NCI-H1417 (cell line): ENCODE data around the gene SBF2.

Source experiments
- DNase-seq, 3 experiments: peaks; one replicate each; lab custom pipeline; 2025; lab: John Stamatoyannopoulos, UW

Gene SBF2

DNA sequence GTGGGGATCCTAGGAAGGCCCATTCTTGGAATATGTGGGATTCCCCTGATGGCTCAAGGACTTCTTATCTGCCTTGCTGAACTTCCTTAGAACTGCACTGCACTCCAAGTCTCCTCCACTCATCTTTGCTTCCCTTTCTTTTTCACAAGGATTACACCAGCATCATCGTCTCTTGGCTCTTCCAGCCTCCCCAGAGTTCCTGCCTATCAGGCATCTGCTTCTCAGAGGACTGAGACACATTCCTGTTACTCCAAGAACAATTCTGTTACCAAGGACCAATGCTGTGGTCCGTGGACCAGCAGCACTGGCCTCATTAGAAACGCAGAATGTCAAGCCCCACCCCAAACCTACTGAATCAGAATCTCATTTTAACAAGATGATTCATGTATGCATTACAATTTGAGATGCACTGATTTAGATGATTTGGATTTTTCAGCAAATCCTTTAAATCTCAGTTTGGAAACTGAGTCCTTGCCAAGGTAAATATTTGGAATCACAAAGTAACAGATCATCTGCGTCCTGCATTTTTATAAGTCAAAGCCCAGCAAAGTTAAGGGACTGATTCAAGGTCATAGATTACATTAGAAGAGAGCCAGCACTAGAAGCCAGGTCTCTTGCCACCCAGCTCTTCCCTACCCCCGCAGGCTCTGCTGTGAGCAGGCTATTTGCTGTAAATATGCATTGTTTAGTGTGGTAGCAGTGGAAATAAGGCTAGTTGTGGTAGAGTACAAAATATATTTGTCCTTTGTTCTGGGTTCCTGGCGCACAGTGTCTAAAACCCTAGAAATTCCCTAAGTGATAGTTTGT, 519.2 kb downstream of the SBF2 start:
- DNase-seq, result no peak

DNA sequence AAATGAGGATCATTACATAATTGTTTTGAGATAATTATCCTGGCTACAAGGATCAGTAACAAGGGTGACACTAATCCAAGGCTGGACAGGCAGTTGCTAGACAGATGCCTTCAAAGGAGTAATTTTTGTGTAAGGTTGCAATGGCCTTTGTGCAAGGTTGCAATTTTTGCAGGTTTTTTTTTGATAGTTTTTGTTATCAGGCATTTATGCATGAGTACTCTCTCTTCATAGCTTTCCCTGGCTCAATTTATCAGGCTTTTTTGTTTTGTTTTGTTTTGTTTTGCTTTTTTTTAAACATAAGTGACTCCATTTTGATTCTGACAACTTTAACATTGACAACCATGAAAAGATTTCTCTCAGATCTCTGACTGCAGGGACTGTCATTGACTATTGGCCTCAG, 519.9 kb downstream of the SBF2 start:
- no peak for DNase-seq

DNA sequence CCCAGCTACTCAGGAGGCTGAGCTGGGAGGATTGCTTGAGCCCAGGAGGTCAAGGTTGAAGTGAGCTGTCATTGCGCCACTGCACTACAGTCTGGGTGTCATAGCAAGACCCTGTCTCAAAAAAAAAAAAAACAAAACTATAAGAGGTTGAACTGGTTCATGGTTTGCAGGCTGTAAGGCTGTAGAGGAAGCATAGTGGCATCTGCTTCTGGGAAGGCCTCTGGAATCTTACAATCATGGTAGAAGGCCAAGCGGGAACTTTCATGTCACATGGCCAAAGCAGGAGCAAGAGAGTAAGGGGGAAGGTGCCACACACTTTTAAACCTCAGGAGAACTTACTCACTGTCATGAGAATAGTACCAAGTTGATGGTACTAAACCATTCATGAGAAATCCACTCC, 520.5 kb downstream of the SBF2 start:
- no peak for DNase-seq

DNA sequence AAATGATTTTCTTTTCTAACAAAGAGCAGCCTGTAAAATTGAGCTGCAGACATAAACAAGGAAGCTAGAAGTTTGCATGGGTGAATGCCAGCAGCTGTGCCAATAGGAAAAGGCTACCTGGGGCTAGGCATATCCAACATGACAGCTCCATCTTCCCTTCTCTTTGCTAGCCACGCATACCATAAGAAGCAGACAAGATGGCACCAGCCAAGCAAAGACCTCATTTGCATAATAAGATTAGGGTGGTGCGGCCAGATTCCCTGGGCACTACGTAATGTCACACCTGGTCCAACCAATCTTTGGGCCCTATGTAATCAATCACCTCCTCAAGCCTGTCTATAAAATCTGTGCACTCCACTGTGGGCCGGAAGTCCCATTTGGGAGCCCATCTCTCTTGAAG, 521.8 kb downstream of the SBF2 start:
- DNase-seq, result no peak

DNA sequence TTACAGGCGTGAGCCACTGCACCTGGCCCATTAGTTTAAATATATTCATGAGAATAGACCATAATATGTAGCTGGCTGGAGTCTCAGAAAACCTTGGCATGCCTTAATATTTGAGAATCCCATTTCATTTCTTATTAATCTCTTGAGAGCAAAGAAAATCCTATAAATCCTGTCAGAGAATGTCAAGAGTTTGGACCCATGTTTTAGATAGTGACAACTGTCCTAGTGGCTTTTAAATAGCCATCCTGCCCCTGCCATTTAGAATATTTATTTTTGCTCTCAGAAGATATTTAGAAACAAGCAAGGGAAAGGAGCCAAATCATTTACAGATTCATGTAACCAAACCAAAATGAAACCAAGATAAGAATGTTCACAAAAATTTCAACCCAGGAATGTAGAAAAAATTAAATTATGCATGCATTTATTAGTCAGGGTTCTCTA, 522.9 kb downstream of the SBF2 start:
- no peak for DNase-seq

DNA sequence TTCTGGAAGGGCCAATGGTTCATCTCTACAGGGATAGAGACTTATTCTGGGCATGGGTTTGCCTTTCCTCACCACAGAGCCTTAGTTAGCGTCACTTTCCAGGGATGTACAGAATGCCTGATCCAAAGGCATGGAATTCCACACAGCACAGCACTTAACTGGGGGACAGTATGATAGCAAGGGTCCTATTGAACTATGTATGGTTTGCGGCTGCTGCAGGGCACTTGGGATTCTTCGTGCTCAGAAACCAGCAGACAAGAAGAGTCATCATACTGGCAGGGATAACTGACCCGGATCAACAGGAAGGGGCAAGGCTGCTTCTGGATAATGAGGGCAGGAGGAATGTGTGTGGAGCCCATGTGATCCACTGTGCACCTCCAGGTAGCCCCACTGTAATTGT, 524.4 kb downstream of the SBF2 start:
- no peak for DNase-seq

DNA sequence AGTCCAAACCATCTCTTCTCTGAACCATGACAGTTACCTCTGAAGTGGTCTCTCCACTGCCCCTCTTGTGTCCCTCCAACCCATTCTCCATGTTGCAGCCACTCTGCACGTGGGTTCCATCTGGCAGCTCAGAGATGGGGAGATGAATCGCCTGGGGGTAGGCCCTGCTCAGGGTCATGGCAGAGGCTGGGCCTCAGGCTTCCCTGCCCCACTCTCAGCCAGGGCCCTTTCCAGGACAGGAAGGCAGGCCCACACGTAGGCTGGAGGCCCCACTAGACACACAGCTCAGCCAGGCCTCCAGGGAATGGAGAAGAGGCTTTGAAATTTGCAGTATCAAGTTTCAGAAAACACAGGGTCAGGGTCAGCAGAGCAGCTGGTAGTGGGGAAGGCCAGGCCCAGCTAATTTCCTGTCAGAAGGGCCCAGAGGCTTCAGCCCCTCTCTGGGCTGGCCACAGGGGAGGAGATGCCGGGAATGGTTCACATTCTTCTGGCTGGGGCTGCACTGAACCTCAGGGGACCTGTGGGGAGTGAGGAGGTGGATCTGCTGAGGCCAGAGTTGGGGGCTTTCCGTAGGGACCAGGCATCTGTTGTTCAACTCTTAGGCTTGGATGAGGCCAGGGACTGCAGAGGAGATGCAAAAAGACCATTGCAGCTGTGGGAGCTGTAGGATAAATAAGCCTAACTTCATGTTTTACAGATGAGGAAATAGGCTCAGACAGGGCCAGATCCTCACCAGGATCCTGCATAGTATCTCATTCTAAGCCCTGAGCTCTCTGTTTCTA, 528.5 kb downstream of the SBF2 start:
- peak in 1 of 3 experiments; percentile 24 for DNase-seq

DNA sequence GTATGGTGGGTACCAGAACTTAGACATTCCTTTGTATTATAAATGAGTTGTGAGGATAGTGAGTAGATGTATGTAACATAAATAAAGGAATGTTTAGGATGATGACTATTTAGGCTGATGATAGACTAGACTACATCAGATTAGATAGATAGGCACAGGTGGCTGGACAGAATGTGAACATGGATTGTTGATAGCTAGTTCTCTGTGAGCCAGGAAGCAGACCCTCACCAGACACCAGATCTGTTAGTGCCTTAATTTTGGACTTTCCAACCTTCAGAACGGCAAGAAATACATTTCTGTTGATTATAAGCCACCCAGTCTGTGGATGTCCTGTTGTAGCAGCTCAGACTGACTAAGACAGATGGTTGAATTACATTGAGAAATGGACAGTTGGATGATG, 530.7 kb downstream of the SBF2 start:
- DNase-seq, result no peak

DNA sequence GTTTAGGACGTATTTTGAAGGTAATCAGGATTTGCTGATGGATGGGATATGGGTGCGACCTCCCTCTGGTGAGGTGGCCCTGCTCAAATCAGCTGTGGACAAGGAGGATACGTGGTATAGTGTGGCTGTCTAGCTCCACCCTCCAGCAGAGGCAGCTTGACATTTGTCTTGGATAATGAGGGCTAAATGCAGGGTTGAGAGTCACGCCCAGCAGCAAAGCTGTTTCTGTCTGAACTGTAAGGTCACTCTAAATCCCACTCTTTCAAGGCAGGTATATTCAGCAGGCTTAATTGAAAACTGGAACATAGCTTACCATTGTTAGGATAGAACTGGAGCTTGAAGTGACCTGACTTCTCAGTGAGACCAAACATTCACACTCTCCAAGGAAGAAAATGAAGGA, 531.5 kb downstream of the SBF2 start:
- DNase-seq, result peak in 2 of 3 experiments; percentile 8 to 14

DNA sequence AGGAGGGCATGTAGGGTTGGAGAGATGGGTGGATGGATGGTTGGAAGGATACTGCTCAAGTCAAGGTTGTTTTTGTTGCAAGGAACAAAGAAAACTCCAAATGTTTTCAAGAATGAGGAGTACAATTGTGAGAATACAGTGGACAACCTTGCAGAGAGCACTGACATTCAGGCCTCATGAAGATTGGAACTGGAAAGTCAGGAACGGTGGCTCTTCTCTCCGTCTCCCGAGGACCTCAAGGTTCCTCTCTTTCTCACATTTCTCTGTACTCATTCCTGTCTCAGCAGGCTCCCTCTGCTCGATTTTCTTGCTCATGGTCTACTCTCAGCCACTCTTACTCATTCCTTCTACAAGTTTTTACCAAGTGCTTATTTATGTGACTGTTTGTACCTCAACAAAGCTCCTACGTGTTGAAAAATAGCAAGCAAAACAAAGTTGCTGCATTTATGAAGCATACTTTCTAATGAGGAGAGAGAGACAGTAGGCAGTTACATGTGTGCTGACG, 532.5 kb downstream of the SBF2 start:
- no peak for DNase-seq

DNA sequence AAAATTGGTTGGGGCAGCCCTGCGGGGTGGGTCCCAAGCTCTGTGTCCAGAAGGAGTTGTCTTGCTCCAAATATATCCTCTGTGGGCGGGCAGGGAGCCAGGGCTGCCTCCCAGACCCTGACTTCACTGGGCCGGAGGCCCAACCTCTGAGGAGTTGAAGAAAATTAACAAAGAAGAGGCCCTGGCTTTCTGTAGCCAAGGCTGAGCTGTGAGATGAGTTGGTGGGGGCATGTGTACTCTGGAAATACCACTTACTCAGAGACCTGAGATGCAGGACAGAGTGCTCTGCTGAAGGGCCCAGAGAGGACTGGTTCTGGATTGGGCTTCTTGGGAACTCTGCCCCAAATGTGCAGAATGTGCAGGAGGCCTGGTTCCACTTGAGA, 533.8 kb downstream of the SBF2 start:
- DNase-seq, result no peak

DNA sequence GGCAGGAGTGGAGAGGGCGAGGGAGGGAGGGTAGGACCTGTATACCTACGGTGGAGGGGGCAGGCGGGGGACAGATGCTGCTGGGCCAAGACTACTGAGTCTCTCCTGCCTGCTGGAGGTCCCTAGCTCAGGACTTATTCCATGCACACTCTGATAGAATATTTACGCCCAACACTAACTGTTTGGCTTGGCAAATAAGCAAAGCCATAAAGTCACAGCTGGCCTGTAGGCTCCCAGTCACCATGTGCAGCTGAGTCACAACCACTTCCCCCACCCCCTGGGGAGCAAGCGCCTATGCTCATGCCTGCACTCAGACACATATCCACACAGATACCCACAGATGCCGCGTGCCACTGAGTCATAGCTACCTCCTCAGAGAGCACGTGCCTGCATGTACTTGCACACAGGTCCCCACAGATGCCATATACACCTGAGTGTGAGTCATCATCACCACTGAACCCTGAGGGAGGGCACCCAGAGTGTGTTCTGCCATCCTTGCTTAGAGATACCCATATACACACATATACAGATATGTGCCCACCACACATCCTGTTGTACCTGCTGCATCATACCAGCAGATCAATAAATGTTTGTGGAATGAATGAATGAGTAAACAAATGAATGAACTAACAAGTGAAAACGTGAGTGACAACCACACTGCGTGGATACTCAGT, 534.4 kb downstream of the SBF2 start:
- DNase-seq, result peak in 2 of 3 experiments; percentile 84 to 85

DNA sequence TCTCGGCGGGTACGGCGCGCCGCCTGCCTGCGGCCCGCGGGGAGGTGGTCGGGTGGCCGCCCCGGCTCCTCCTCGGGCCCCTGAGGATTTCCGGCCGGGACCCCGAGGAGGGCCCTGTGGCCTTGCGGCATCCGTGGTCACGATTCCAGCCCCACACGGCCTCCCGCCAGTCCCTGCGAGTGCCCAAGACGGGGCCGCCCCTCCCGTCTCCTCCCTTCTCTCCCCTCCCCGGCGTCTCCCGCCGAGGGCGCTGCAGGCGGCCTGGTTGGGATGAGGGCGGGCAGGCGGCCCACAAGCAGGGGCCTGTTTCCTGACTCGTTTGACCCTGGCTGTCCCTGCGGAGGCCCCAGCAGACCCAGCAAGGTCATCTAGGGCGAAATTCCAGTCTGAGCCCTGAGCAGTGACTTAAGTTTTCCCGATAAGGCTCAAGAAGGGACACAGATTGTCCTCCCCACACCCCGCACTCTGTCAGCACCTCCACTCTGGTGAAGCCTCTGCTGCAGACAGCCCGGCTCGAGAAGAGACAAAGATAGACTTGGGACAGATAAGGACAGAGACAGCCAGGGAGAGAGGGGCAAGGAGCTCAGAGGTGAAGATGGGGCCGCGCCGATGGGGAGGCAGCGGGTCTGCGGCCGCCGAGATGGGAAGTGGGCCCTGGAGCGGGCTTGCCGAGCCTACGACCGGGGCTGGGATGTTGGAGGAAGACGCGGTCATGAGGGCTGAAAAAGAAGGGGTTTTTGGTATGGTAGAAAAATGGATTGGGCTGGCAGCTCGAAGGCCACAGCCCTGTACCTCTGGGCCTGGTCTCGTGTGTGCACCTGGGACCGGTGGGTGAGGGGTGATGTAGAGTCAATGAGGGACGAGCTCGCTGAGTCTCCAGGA, 535.1 kb downstream of the SBF2 start:
- peak; percentile 37 to 80 (median 79) for DNase-seq

DNA sequence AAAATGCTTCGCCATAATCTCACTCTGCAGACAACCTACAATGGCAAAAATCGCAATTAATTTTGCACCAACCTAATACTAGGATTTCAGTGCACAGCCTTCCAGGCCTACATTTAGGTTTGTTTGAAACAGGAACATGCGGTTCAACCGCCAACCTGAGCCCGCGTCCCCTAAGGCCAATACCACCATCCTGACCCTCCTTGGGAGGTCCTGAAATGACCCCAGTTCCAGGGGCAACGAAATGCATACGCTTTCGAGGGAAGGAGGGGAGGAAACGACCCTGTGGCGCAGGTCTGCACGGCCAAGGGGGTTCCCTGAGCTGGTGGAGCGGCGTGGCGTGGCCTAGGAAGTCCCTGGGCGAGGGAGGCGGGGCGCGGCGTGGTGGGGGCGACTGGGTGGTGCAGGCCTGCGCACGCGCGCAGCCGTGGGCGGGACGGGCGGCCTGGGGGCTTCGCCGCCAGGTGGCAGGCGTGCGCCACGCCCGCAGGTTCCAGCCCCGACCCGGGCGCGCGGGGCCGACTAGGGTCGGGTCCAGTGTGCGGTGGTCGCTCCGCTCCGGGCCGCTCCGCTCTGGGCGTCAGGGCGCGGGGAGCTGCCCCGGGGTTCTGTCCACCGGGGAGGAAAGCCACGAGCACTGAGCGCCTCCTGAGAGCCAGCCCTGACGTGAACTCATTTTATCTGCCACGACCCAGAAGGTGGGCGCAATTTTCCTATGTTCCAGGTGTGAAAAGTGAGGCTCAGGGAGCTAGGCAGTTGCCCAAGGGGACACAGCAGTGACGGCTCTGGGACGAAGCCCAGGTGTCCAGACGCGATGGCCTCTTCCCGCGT, 536.0 kb downstream of the SBF2 start:
- DNase-seq, result peak; percentile 85 to 86 (median 86)

DNA sequence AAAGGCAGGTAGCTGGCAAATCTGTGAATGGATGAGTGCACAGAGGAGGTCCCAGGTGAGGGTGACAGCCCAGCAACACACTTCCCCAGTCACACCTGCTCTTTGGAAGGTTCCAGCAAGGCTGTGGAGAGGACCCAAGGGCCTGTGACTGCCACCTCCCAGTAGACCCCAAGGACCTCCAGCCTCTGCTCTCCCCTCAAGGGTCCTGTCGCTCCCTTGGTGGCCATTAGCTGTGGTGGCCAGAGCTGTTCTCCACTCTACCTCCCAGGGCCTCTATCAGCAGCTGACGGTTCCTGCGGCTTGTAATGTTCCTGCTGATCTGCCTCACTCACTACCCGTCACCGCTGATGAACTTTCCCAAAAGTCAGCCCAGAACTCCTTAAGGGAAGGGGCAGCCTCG, 537.1 kb downstream of the SBF2 start:
- DNase-seq, result no peak

DNA sequence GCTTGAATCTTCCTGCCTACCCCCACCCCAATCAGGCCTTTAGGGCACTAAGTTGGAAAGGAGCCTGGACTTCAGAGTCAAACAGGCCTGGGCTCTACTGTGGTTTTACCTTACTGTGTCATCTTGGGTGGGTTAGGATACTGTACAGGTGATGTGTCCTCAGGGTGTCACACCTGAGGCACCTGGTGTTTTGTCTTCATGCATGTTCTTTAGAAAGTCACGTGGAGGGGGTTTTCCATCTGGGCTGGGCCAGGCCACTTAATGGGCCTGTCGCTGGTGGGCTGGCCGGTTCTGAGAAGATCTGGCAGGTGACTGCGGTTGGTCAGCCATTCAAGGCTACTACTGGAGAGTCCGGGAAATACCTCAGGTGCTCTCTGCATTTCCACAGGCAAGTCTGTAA, 537.6 kb downstream of the SBF2 start:
- no peak for DNase-seq

DNA sequence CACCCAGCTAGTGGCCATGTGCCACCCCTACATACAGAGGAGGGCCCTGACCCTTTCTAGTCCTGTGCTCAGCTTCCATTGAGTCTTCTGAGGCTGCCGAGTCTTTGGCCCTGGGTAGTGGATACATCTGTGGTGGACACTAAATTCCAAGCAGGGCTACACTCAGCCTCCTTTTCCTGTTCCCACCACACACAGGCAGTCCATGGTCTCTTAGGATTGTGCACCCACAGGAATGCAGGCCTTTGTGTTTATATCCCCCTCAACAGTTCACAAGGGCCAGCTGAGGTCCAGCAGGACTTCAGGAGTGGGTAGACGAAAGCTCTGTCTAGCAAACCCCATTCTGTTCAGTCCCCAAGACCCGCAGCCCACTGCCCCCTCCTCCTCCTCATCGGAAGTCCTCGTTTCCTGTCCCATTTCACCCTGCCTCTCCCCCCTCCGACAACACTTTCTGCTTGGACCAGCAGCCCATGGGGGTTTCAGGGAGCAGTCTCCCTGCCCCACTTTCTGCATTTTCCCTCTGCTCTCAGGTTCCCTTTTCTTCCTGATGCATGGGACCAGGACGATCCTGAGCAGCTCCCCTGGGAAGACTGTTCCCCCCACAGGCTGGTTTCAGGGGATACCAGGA, 538.3 kb downstream of the SBF2 start:
- DNase-seq, result no peak

DNA sequence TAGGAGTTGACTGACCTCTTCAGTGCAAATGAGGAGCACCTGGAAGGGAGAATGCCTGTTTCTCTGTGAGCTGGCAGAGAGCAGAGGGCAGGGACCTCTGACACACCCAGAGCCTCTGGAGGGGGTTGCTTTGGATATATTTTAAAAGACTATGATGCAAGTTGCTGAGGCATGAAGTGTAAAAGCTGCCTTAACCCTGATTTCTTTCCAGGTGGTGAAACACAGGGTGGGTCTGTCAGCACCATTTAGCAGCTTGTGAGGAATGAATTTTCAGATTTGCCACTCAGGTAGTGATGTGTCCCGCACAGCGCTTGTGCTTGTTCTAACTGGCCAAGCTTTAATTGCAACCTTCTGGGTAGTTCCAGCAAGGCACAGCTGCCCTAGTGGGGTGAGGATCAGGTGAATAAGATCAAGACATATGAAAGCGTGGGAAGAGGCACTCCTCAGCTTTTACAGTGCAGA, 540.0 kb downstream of the SBF2 start:
- peak in 1 of 3 experiments; percentile 30 for DNase-seq

DNA sequence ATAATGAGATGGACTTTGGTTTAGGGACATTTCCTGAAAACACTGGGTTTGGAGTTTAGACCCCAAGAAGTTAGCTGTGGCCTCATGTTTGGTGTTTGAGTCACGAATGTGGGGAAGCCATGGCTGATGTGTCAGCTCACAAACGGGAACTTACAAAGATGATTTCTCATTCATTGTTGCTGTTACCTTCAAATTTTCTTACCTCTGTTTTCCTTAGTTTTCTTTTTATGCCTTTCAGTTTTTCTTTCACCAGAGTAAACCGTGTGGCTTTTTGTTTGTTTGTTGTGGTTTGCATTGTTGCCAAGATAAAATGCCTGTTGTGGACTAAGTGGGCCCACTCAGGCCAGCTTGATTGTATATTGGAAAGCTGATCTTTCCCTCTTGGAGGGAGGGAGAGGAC, 541.0 kb downstream of the SBF2 start:
- no peak for DNase-seq

DNA sequence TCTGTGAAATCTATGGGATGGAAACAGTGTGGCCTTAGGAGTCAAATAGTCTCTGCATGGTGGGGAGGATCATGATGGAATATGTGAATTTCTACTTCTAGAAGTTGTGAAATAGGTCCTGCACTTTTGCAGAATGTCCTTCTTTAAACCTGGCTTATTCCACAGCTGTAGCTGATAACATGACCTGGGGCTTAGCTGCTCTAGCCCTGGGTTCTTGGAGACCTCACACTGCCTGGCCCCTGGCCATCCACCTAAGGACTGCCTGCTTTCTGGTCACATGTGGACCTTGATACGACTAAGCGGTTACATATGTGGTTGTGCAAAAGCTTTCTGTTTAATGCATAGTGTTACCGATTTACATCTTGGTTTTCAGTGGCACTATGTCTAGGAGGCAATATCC, 541.9 kb downstream of the SBF2 start:
- no peak for DNase-seq
